GM10266 (cell line): ENCODE measurements around the gene SLC38A10.

ENCODE experiments used
- DNase-seq: peaks from one replicate; pipeline ENCODE4 v3.0.0; 2012; ENCODE audit errors: extremely low spot score
- CTCF ChIP-seq: IDR thresholded peaks from 2 replicates; pipeline ENCODE4 v1.5.1; 2012; ENCODE audit warnings: mild to moderate bottlenecking, low read depth; ENCODE audit not compliant: control insufficient read depth, insufficient read depth; ENCODE audit errors: missing control alignments

Gene SLC38A10

GRCh38 chr17:81232616-81233241 is 62.4 kb downstream of the SLC38A10 start:
- TF ChIP-seq CTCF, result no peak
- DNase-seq, result no peak

- TF ChIP-seq CTCF, result no peak
- no peak for DNase-seq
Observed at GRCh38 chr17:81231766-81232581, 63.1 kb downstream of the SLC38A10 start.

- no peak for TF ChIP-seq CTCF
- DNase-seq, result no peak
Observed at GRCh38 chr17:81231121-81231645, 63.9 kb downstream of the SLC38A10 start.

GRCh38 chr17:81230043-81230820 is 64.9 kb downstream of the SLC38A10 start:
- peak; percentile 51 for TF ChIP-seq CTCF
- peak; percentile 58 for DNase-seq

- no peak for TF ChIP-seq CTCF
Observed at GRCh38 chr17:81229666-81229920, 65.5 kb downstream of the SLC38A10 start.

GRCh38 chr17:81228834-81229665 is 66.1 kb downstream of the SLC38A10 start:
- no peak for DNase-seq
- no peak for TF ChIP-seq CTCF

More at GRCh38 chr17:81229666-81229920, 65.5 kb downstream of the SLC38A10 start:
- DNase-seq, result no peak
